NCI-H446 (cell line): ENCODE results near the gene ARMC7.
"Not testable (repeated sequence)": the region's sequence is repeated elsewhere in the genome, so short reads cannot be mapped to it uniquely, and the experiment has no call there.

Experiments used
- DNase-seq, 2 experiments: peaks; one replicate each; lab custom pipeline; 2025; lab: John Stamatoyannopoulos, UW

The ARMC7 gene

DNA sequence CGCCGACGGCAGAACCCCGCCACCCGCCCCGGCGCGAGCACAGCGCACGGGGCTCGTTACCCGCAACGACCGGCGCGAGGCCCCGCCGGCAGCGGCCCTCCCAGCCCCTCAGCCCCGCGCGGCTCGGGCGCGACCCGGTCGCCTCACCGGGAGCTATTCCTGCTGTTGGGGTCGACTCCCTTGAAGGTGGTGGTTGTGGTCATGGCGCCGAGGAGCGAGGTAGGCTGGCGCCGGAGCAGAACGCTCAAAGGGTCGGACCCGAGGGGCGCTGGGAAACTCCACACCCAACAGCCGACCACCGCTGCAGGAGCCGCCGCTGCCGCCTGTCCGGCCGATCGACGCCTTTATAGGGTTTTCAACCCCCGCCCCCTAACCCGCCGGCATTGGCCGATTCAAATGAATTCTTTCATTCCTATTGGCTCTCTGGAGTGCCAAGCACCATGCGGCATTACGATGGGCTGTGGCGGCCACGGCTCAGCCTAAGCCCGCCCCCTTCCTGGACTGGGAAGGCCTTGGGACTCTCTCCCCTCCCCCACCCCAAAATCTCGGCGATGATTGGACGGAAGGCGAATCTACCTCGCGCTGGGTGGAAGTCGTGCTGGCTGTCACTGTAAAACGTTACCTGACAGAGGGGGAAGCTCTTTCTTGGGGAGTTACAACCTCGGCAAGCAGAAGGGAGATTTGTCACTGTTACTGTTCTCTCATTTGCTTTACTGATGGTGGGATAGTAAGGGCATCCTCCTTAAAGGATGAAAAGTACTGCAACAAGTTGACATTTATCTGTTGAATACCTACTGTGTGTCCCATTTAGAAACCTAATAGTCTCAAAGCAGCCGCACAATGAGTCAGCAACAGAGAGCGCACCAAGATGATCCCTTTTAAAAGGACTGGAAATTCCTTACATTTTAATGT is 44.7 kb downstream of the ARMC7 start, which contains the start of gene JPT1:
Gene JPT1, minus strand, starts transcription at position 318 of the 912 bp plus-strand sequence. Its CDS starts 115 bp downstream, at position 203.
- DNase-seq: peak; percentile 97 to 100

DNA sequence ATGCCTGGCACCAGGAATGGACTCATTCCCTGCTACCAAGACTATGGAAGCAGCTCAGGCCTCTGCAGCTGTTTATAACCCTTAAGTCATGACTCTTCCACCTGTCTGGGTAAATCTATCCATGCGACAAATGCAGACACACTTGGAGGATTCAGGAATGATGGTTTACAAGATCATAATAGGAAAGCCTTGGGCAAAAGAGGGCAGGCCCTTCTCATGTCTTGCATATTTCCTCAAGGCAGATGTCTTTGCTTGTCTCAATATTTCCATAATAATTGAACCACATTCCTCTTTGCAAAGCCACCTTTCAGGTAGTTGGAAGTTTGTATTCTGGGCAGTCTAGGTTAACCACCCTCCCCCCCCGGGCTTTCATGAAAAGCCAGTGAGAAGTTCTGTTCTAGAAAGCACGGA is 45.4 kb downstream of the ARMC7 start:
- no peak for DNase-seq

DNA sequence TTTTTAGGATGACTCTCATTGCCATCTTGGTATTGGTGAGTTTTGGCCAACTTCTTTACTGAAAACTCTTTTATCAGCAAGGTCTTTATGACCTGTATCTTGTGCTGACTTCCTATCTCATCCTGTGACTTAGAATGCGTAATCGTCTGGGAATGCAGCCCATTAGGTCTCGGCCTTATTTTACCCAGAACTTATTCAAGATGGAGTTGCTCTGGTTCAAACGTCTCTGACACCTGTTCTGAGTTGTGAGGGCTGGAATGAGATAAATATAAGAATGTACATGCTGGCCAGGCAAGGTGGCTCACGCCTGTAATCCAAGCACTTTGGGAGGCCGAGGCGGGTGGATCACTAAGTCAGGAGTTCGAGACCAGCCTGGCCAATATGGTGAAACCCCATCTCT is 48.7 kb downstream of the ARMC7 start:
- not testable (repeated sequence) for DNase-seq

- no peak for DNase-seq
These were observed 49.6 kb downstream of the ARMC7 start for GRCh38 chr17:75159196-75160031.

DNA sequence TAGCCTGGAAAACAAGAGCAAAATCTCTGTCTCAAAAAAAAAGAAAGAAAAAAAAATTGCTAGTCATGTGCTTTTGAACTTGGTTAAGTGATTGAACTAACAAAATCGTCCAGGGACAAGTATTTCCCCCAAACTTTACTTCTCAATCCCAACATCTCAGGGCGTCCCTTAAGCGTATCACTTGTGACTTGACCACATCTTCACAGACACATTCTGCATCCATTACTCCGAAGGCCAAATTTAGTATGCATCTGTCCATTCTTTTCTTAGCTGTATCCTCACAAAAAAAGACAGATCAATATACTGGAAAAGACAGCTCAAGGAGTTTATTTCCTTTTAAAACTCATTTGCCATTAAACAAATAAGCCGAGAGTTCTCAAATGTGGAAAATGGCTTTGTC is 50.4 kb downstream of the ARMC7 start:
- DNase-seq: no peak

DNA sequence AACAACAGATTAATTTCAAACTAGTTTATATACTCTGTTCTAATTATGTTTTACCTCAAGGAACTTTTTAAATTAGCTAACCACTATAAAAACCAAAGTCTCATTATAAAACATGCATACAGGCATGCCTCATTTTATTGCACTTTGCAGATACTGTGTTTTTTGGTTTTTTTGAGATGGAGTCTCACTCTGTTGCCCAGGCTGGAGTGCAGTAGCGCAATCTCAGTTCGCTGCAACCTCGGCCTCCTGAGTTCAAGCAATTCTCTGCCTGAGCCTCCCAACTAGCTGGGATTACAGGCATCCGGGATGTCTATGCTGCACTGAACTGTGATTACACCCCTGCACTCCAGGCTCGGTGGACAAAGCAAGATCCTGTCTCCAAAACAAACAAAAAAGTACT is 53.3 kb downstream of the ARMC7 start:
- DNase-seq: no peak

GRCh38 chr17:75164606-75165005 is 54.8 kb downstream of the ARMC7 start:
- not testable (repeated sequence) for DNase-seq

- no peak for DNase-seq
These were observed 59.2 kb downstream of the ARMC7 start for GRCh38 chr17:75168998-75169397.

DNA sequence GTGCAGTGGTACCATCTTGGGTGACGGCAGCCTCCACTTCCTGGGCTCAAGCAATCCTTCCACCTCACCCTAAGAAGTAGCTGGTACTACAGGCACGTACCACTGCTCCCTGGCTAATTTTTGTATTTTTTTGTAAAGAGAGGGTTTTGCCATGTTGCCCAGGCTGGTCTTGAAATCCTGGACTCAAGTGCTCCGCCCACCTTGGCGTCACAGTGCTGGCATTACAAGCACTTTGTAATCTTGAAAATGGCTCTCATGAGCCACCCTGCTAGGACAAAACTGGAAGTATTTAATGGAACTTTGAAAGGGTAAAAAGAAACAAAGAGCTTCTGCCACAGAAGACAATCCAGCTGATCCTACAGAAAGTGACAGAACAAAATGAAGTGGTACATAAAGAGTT is 63.8 kb downstream of the ARMC7 start:
- no peak for DNase-seq

DNA sequence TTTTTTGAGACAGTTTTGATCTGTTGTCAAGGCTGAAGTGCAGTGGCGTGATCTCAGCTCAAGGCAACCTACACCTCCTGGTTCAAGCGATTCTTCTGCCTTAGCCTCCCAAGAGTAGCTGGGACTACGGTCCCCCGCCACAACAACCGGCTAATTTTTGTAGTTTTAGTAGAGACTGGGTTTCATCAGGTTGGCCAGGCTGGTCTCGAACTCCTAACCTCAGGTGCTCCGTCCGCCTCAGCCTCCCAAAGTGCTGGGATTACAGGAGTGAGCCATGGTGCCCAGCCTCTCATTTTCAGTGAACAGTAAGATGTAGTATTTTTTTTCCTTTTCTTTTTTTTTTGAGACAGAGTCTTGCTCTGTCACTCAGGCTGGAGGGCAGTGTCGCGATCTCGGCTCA is 65.2 kb downstream of the ARMC7 start:
- DNase-seq: no peak

GRCh38 chr17:75176625-75177024 is 66.9 kb downstream of the ARMC7 start:
- DNase-seq: no peak

DNA sequence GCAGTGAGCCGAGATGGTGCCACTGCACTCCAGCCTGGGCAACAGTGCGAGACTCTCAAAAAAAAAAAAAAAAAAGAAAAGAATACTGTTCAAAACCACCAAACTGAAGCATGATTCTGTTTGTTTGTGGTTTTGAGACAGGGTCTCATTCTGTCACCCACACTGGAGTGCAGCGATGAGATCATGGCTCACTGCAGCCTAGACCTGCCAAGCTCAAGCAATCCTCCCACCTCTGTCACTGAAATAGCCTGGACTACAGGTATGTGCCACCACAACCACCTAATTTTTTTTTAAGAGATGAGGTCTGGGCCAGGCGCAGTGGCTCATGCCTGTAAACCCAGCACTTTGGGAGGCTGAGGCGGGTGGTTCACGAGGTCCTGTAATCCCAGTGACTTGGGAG is 68.7 kb downstream of the ARMC7 start:
- DNase-seq: no peak
